ENCODE measurements around the gene DNMT3B.

GRCh38 chr20:32809907-32810306 lies 47.7 kb downstream of the DNMT3B start:
- no peak for TF ChIP-seq ZNF512 (CRISPR knock-in tag; IDR thresholded peaks at IDR 0.05; ENCODE audit: borderline replicate concordance)
- TF ChIP-seq CTCF (IDR thresholded peaks at IDR 0.05): no peak
- TF ChIP-seq ZNF671 (CRISPR knock-in tag; IDR thresholded peaks at IDR 0.05): no peak
- no peak for TF ChIP-seq E2F1 (CRISPR knock-in tag; IDR thresholded peaks at IDR 0.05)

All from WTC11 (cell line).